IPS DF 4.7 (cell line): ENCODE results near the gene KRTAP10-3.
"Not testable (repeated sequence)": the region's sequence is repeated elsewhere in the genome, so short reads cannot be mapped to it uniquely, and the experiment has no call there.

ENCODE experiments used
- DNase-seq: peaks from one replicate; pipeline ENCODE4 v3.0.0-alpha.2; 2013; ENCODE audit warnings: low spot score; ENCODE audit errors: extremely low read depth

KRTAP10-3 gene

DNA sequence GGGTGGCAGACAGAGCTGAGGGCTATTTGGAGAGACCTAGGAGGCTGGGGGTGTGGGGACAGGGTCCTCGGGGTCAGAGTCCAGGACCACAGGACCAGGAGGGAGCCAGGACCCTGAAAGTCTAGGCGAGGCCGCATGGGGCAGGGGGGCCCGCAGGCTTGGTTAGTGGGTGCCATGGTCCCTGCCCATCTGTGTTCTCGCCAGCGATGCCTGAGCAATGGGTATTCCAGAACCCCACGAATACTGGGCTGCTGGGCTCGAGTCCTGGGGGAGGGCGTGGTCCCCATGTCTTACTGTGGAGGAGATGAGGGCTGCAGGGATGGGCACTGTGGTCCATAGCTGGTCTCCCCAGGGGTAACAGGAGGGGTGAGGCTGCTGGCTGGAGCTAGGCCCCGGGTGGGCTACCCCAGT is 31.7 kb upstream of the KRTAP10-3 start:
- DNase-seq, result no peak

DNA sequence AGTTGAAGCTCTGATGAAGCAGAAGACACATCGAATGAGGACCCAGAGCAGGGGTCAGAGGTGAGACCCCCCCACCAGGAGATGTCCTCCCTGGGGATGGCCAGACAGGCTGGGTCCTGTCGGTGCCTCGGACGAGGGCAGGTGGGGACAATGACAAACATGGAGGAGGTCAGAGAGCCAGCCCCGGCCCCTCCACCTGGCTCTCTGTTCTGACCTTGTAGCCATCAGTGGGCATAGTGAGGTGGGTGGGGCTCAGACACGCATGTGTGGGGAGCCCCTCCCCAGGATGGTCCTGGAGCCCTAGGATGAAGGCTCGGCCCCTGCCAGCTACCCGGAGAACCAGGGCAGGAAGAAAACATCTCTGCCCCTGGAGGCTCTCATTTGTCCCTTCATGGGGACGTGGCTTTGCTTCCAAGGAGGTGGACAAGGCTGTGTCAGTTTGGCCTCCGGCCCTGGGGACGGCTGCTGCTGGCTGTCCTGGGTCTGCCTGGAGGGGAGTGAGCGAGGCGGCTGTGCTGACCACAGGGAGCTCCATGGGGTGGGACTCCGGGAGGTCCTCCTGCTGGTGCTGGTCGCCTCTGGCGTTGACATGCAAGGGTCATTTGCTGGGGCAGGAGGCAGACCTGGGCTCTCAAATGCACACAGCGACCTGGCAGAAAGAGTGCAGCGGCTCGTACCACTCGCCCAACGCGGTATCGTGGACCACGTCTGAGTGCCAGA is 31.2 kb upstream of the KRTAP10-3 start:
- DNase-seq, result no peak

DNA sequence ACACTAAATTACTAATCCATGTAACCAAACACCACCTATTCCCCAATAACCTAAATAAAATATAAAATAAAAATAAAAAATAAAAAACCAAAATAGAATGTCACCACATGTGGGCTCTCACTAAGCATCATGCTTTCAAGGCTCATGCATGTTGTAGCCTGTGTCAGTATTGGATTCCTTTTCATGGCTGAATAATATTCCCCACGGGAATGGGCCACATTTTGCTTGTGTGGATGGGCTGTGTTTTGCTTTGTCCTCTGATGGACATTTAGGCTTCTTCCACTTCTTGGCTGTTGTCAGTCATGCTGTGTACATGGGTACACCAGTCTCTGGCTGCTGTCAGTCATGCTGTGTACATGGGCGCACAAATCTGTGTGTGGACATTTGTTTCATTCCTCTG is 30.5 kb upstream of the KRTAP10-3 start:
- no peak for DNase-seq

DNA sequence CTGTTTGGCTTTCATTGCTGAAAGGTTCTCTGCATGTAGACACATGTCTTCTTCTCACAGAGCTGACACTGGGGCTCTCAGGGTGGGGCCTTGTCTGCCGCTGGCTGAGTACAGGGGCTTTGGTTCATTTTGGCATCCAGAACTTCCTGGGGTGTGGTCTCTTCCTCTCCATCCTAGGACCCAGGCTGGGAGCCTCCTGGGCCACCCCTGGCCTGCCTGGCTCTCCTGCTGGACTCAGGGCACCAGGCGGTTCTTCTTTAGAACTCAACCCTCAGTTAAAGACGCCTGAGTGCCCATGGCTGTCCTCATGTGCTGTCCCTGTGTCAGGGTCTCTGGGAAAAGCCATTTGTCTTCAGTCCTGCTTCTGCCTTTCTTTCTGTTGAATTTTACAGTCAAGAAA is 27.3 kb upstream of the KRTAP10-3 start:
- no peak for DNase-seq

DNA sequence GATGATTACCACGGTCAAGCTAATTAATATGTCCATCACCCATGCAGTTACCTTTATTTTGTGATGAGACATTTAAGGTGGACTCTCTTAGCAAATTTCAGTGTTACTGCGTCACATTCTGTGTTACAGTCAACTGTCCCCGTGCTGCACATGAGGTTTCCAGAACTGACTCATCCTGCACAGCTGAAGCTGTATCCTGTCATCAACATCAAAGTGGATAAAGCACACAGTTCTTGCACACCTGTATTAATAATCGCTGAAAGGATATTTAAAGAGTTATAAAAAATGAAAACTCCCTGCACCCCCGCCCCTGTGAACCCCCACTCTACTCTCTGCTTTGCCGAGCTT is 25.2 kb upstream of the KRTAP10-3 start:
- DNase-seq, result no peak

DNA sequence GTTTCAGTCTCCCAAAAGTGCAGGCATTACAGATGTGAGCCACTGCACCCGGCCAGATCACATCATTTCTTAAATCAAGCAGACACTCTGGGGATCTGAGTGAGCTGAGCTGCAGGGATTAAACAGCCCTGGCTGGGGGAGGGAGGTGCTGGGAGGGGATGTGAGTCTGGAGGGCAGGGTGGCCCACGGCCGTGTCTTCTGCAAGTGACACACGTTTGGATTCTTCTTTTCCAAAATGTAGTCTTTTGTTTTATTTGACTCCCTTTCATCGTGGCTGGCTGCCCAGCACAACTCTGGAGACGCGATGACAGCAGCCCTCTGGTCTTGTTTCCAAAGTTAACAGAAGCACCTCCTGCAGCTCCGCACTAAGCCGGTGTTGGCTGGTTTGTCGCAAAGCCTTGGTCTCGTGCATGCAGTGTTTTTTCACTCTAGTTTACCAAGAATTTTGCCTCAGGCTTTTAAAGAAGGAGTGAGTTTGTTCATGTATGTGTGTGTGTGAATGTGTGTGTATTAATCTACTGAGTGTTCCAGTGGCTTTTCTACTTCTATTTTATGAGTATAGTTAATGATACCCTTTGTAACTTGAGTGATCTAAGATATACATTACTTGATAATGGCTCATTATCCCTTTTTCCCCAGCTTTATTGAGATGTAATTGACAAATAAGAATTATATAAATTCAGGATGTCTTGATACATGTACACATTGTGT is 24.6 kb upstream of the KRTAP10-3 start:
- no peak for DNase-seq

DNA sequence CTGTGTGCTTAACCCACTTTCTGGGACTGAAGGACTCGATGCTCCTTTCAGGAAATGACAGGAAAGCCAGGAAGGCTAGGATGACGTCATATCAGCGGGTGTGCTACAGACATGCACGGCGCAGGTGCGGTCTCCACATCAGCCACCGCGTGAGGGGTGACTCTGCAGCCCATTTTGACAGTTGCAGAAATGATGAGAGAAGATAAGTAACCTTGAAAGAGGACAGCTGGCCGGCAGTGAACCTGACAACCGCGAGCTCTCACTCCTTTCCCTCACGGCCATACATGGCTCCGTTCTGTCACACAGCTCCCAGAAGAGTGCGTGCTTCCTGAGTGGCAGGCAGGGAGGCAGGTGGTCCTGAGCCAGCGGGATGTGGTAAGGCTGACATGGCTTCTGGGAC is 23.5 kb upstream of the KRTAP10-3 start:
- no peak for DNase-seq

DNA sequence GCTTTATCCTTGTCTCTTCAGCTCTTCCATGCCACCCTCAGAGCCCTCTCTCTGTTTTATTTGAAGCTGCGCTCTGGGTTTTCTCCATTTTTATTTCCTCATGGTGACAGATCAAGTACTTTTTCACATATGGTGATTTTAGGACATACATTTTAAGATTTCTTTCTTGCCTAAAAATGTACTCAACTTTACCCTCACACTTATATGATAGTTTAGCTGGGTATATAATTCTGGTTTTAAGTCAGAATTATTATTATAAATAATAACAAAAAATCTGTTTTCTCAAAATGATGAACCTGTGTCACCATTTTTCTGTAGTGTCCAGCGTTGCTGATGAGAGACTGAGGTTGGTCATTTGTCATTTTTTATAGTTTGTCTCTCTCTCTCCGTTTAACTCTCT is 22.6 kb upstream of the KRTAP10-3 start:
- no peak for DNase-seq

DNA sequence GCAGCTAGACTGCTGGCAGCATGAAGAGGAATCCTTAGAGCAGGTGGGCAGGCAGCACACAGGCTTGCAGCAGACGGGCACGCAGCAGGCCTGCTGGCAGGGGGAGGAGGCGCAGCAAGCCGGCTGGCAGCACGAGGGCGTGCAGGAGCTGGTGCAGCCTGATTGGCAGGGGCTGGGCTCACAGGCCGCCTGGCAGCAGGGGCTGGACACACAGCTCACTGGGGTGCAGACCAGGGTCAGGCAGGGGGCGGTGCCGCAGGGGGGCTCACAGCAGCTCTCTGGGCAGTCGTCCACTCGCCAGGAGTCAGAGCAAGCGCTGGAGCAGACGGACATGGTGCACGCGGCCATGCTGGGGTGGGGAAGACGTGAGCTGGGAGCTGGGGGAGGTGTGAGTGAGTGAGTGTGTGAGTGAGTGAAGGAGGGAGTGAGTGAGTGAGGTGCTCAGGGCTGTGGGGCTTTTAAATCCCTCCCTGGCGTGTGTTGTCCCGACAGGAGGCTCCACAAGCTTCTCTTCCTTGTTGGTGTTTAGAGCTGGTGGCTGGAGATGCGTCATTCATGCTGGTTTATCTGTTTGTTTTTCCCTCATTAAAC is 21.7 kb upstream of the KRTAP10-3 start, which contains the start of gene KRTAP10-5:
TSS of gene KRTAP10-5 (minus strand) at position 374 of the 591 bp plus-strand sequence. CDS start at position 348, 26 bp downstream.
- not testable (repeated sequence) for DNase-seq

DNA sequence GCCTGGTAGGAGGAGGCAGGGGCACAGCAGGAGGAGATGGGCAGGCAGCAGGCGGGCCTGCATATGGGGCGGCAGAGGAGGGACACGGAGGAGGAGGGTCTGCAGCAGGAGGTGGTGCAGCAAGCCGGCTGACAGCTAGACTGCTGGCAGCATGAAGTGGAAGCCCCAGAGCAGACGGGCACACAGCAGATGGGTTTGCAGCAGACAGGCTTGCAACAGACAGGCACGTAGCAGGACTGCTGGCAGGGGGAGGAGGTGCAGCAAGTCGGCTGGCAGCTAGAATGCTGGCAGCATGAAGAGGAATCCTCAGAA is 21.2 kb upstream of the KRTAP10-3 start:
- no peak for DNase-seq

DNA sequence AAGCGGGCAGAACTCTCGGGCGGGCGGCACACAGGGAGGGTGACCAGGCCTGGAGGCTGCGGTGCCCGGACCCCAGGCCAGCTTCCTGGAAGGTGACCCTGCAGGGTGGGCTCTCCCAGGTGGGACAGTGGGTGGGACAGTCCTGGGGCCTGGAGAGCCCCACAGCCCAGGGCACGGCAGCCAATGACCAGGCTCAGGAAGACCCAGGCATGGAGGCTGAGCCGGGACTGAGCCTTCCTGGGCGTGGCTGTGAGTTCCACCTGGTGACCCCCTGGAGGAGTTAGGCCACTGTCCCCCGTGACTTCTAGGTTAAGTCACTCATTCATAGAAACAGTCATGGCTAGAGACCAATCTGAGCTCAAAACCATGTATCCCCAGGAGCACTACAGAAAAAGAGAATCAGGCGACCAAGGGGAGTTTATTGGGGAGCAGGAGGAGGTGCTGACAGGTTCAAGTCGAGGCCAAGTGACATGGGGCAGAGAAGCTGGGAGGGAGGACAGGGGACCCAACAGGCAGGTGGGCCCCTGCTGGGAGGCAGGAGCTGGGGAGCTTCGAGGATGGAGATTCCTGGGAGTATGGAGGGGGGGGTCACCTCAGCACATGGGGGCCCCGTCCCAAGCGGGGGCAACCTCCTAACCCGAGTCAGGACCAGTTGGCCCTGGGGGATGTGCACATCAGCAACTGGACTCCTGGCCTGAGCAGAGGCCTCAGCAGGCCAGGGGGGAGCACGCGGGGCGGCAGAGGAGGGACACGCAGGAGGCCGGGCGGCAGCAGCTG is 20.6 kb upstream of the KRTAP10-3 start:
- no peak for DNase-seq

DNA sequence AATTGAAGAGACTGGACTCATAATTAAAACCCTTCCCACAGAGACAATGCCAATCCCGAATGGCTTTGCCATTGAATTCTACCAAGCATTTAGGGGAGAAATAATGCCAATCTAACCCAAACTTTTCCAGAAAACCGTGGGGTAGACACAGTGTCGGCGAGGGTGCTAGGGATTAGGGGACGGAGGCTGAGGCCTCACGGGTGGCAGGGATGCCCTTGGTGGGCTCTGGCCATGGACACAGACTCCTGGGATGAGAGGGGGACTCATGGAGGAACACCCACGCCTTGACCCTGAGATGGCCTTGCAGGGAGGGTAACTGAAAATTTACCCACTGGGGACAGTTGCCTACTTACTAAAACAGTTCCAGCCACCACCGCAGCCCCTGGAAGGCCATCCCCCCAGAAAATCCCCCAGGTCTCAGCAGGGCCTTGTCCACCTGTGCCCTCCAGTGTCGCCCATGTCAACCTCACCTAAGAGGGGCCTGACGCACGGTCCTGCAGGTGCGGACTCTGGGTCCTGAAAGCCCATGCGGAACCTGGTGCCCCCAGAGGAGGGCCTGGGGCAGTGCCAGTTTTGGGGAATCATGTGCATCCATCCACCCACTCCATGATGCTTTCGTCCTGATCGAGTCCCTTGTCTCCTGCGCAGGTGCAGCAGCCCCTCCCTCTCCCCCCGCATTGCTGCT is 19.9 kb upstream of the KRTAP10-3 start:
- no peak for DNase-seq

DNA sequence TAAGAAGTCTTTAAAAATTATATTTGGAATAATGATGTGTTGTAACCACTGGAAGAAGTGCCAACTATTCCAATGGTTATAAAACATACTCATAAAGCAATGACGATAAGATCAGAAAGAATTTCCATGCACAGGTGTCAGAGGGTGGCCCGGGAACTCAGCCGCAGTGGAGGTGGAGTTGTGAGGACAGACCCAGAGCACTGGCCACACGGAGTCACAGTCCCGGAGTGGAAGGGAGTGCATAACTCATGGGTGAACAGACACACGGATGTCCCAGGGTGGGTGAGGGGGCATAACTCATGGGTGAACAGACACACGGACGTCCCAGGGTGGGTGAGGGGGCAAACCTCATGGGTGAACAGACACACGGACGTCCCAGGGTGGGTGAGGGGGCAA is 17.4 kb upstream of the KRTAP10-3 start:
- no peak for DNase-seq

DNA sequence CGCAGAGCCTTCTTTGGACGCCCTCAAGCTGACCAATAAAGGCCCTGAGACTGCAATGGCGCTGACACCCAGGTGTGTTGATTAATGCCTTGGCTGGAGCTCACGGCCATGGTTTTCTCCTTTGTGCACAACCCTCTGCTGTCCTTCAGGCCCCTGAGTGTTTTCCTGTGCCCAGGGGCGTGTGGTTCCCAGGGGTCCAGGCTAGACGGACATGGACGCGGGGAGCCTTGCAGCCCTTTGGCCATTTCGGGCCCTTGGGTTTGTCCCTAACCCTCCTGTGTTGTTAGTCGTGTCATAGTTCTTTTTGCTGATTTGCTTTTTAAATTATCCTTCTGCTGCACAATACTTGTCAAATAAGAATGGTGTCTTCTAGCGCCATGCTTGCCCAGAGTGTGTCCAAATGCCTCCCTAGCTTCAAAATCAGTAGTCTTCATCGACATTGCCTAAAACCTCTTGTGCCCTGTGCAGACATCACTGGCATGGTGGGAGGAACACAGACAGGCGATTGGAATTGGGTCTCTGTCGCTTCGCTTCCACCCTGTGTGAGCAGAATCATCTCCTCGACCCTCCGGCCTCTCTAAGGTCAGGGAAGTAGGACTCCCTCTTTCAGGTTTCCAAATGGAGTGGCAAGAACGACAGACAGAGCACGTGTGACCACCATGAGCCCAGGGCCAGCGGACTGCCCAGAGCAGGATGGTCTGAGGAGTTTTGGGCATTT is 16.9 kb upstream of the KRTAP10-3 start:
- no peak for DNase-seq

DNA sequence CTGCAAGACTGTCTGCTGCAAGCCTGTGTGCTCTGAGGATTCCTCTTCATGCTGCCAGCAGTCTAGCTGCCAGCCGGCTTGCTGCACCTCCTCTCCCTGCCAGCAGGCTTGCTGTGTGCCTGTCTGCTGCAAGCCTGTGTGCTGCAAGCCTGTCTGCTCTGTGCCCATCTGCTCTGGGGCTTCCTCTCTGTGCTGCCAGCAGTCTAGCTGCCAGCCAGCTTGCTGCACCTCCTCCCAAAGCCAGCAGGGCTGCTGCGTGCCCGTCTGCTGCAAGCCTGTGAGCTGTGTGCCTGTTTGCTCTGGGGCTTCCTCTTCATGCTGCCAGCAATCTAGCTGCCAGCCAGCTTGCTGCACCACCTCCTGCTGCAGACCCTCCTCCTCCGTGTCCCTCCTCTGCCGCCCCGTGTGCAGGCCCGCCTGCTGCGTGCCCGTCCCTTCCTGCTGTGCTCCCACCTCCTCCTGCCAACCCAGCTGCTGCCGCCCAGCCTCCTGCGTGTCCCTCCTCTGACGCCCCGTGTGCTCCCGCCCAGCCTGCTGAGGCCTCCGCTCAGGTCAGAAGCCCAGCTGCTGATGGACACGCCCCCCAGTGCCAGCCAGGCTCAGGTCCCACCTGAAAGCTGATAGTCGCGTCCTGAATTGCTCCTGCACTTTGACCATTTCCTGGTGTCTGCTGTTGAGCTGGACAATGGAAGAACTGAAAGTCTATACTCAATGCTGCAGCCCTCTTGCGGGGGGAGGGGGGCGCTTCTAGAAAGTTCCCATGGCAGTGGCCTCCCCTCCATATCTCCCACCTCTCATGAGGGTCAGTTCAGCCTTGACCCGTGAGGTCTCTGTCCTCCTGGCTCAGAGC is 16.1 kb upstream of the KRTAP10-3 start:
- no peak for DNase-seq

DNA sequence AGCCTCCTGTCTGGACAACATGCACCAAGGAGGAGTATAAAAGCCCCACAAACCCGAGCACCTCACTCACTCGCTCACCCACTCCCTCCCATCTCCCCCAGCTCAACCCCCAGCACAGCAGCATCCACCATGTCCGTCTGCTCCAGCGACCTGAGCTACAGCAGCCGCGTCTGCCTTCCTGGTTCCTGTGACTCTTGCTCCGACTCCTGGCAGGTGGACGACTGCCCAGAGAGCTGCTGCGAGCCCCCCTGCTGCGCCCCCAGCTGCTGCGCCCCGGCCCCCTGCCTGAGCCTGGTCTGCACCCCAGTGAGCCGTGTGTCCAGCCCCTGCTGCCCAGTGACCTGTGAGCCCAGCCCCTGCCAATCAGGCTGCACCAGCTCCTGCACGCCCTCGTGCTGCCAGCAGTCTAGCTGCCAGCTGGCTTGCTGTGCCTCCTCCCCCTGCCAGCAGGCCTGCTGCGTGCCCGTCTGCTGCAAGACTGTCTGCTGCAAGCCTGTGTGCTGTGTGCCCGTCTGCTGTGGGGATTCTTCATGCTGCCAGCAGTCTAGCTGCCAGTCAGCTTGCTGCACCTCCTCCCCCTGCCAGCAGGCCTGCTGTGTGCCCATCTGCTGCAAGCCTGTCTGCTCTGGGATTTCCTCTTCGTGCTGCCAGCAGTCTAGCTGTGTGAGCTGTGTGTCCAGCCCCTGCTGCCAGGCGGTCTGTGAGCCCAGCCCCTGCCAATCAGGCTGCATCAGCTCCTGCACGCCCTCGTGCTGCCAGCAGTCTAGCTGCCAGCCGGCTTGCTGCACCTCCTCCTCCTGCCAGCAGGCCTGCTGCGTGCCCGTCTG is 15.2 kb upstream of the KRTAP10-3 start, which contains the start of gene KRTAP10-4:
TSS of gene KRTAP10-4 (plus strand) at position 100 of the 827 bp plus-strand sequence. CDS start at position 130, 30 bp downstream.
- not testable (repeated sequence) for DNase-seq

DNA sequence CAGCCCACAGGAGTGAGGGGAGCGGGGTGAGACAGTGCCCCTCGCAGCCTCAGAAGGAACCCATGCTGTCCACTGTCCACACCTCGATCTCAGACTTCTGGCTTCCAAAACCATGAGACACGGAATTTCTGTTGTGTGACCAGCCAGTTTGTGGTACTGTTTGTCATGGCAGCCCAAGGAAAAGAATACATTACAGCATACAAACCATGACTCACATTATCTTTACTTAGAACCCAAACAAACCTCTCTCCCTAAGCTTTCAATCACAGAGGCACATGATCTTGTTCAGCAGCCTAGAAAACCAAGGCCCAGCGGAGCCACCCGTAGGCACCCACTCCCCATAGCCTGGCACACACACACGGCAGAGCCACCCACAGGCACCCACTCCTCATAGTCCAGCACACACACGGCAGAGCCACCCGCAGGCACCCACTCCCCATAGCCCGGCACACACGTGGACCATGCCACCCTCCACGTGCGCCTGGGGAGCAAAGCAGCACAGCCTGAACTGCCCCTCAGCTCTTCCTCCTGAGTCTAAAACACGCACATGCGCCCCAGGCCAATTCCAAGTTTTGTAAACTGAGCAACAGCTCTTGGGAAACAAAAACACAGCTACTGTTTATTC is 14.5 kb upstream of the KRTAP10-3 start:
- DNase-seq, result no peak
